Body of pancreas (tissue), 4 donors: Measurements from ENCODE around the gene NAPG. TPM values are rescaled to one million over a fixed set of nuclear protein-coding genes. Genes with fewer than 3 reads are reported as not detected.

ENCODE experiments used
- ATAC-seq: fragments of 150-250 bp; one replicate; pipeline ENCODE4 v1.9.1; 2016
- DNase-seq, 4 donors: peaks; one replicate each; pipeline ENCODE4 v3.0.0-alpha.2; 2019
- H3K27ac ChIP-seq, 4 donors: fragments of 200-600 bp; sonication (generic); 1 replicate in 3 of 4; 2 replicates in 1 of 4; pipeline versions ENCODE4 v1.5.1 to v1.6.1; 2016 to 2019; ENCODE audit warnings: mild to moderate bottlenecking in 1 of 4, mixed read lengths in 1 of 4, moderate library complexity in 1 of 4
- H3K27me3 ChIP-seq, 2 donors: fragments of 200-600 bp; sonication (generic); one replicate each; pipeline ENCODE4 v1.6.0; 2016; ENCODE audit warnings: mild to moderate bottlenecking in 1 of 2
- H3K36me3 ChIP-seq, 2 donors: fragments of 200-600 bp; sonication (generic); replicated peaks in 1 of 2; 2 replicates each; pipeline ENCODE4 v1.5.1; 2016; ENCODE audit warnings: low read depth in 2 of 2; ENCODE audit not compliant: insufficient read depth in 1 of 2
- H3K4me1 ChIP-seq: fragments of 200-600 bp; sonication (generic); one replicate; pipeline ENCODE4 v1.6.0; 2016
- H3K4me3 ChIP-seq, 2 donors: fragments of 200-600 bp; sonication (generic); 1 replicate in 1 of 2; 2 replicates in 1 of 2; pipeline ENCODE4 v1.5.1; 2016 to 2019
- H3K9me3 ChIP-seq, 3 donors: fragments of 200-600 bp; sonication (generic); 1 replicate in 2 of 3; 2 replicates in 1 of 3; pipeline ENCODE4 v1.5.1; 2016
- CTCF ChIP-seq, 7 experiments: fragments of 450-650 bp in 4 of 7; fragments of 200-600 bp in 3 of 7; sonication (generic) in 3 of 7; IDR thresholded peaks; one replicate each; pipeline ENCODE4 v1.5.1; 2016 to 2019; ENCODE audit warnings: antibody characterized with exemption in 7 of 7
- POLR2A ChIP-seq, 3 donors: fragments of 450-650 bp; IDR thresholded peaks; one replicate each; pipeline ENCODE4 v1.6.1; 2016; ENCODE audit warnings: antibody characterized with exemption in 3 of 3, mild to moderate bottlenecking in 2 of 3
- WGBS, 2 donors: methylation state at CpG; one replicate each; pipeline ENCODE4 v1.1.5; 2017; 5-methylcytosine and 5-hydroxymethylcytosine counted together
- intact Hi-C: fragments of 100-400 bp; cut with DNase I; formaldehyde crosslinking; loops from one replicate; pipeline ENCODE4 v1.15.1; 2023
- total RNA-seq, 2 donors: library from RNA; depleted of rRNA; stranded (reverse); fragments of >200 nt; gene quantifications; one replicate each; pipeline ENCODE4 v1.1.0, GENCODE V29; 2016

Gene NAPG
- total RNA-seq, 2 donors from 2014 or later = 22.4 to 27.5 TPM

- no peak overlapping the region for H3K27ac ChIP-seq
- ATAC-seq (no peak), DNase-seq (no peak)
- H3K4me3 ChIP-seq = no peak overlapping the region
- no peaks in the 10 kb centered on the region for H3K9me3 ChIP-seq
- WGBS, 2 donors = 70 to 84% methylated on average over 9 of the region's 9 CpGs
- TF ChIP-seq CTCF (IDR thresholded peaks at IDR 0.05) = no peak
- no peak for TF ChIP-seq POLR2A (IDR thresholded peaks at IDR 0.05)
- no peaks in the 10 kb centered on the region for H3K36me3 ChIP-seq
- H3K4me1 ChIP-seq = peaks cover 18% of the 10 kb centered on the region
- intact Hi-C loops = no loop called here
- H3K27me3 ChIP-seq = no peaks in the 10 kb centered on the region
Observed at GRCh38 chr18:10481831-10482230, 44.0 kb upstream of the NAPG start.

GRCh38 chr18:10482363-10482984, 43.4 kb upstream of the NAPG start:
- WGBS, 2 donors = 86 to 90% methylated on average over 11 of the region's 11 CpGs
- TF ChIP-seq CTCF (IDR thresholded peaks at IDR 0.05) = no peak
- TF ChIP-seq POLR2A (IDR thresholded peaks at IDR 0.05) = no peak
- Histone ChIP-seq H3K4me3 (no peak overlapping the region), H3K27me3 (no peaks in the 10 kb centered on the region), H3K27ac (peak overlapping the region in 1 of 4 donors; percentile 29), H3K36me3 (no peaks in the 10 kb centered on the region), H3K9me3 (no peaks in the 10 kb centered on the region), H3K4me1 (peaks cover 11% of the 10 kb centered on the region)
- intact Hi-C loops = no loop called here
- ATAC-seq (no peak), DNase-seq (no peak)

GRCh38 chr18:10482985-10483949, 42.6 kb upstream of the NAPG start:
- intact Hi-C loops = no loop called here
- H3K4me1 ChIP-seq = peaks cover 11% of the 10 kb centered on the region
- WGBS, 2 donors = 64 to 67% methylated on average over 16 to 20 of the region's 20 CpGs
- H3K36me3 ChIP-seq = no peaks in the 10 kb centered on the region
- H3K27ac ChIP-seq = peak overlapping the region in 2 of 4 donors; percentile 33 to 36
- no peaks in the 10 kb centered on the region for H3K9me3 ChIP-seq
- DNase-seq = peak in 2 of 4 donors; percentile 23 to 35
- no peak overlapping the region for H3K4me3 ChIP-seq
- H3K27me3 ChIP-seq = no peaks in the 10 kb centered on the region
- peak; percentile 42 for ATAC-seq
- TF ChIP-seq CTCF (IDR thresholded peaks at IDR 0.05) (no peak), POLR2A (IDR thresholded peaks at IDR 0.05) (no peak)

- DNase-seq = no peak
- H3K36me3 ChIP-seq = no peaks in the 10 kb centered on the region
- no peaks in the 10 kb centered on the region for H3K27me3 ChIP-seq
- TF ChIP-seq CTCF (IDR thresholded peaks at IDR 0.05) = no peak
- H3K4me1 ChIP-seq = peaks cover 11% of the 10 kb centered on the region
- intact Hi-C loops = no loop called here
- H3K9me3 ChIP-seq = no peaks in the 10 kb centered on the region
- no peak overlapping the region for H3K27ac ChIP-seq
- 89 to 93% methylated on average over 19 to 20 of the region's 20 CpGs for WGBS, 2 donors
- no peak overlapping the region for H3K4me3 ChIP-seq
- no peak for ATAC-seq
Observed at GRCh38 chr18:10485475-10485874, 40.4 kb upstream of the NAPG start.
